OCI-LY3 (cell line): ENCODE results near the gene TMEM132D.

Experiments
- EZH2phosphoT487 ChIP-seq: fragments of 200-600 bp; shearing (Covaris generic); IDR thresholded peaks from 2 replicates; pipeline ENCODE4 v1.6.1; 2018; ENCODE audit warnings: antibody characterized with exemption, mixed run types, low read depth
- TF ChIP-seq, protein P1 (sequence below): fragments of 200-600, 300-600 bp; sonication (generic); IDR thresholded peaks from 2 replicates; pipeline ENCODE4 v1.5.1; 2014; ENCODE audit warnings: antibody characterized with exemption, low read length, low read depth

DNA sequence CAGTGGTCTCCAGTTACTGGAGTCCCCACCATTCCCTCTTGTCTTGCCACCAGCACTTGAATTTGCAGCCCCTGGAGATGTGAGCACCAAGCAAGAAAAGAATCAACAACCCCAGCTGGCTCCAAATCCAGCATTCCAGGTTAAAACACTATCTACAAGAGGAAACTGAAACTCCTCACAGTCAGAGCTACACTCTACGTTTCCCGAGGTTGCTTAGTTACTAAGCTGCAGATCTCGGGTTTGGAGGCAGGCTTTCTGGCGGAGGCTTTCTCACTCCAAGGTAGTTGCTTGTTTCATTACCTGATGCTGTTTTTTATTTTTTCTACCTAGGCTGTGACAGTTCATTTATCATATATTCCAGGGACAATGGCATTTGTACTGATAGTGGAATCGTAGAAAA is 802.4 kb downstream of the TMEM132D start:
- TF ChIP-seq, protein P1, sequence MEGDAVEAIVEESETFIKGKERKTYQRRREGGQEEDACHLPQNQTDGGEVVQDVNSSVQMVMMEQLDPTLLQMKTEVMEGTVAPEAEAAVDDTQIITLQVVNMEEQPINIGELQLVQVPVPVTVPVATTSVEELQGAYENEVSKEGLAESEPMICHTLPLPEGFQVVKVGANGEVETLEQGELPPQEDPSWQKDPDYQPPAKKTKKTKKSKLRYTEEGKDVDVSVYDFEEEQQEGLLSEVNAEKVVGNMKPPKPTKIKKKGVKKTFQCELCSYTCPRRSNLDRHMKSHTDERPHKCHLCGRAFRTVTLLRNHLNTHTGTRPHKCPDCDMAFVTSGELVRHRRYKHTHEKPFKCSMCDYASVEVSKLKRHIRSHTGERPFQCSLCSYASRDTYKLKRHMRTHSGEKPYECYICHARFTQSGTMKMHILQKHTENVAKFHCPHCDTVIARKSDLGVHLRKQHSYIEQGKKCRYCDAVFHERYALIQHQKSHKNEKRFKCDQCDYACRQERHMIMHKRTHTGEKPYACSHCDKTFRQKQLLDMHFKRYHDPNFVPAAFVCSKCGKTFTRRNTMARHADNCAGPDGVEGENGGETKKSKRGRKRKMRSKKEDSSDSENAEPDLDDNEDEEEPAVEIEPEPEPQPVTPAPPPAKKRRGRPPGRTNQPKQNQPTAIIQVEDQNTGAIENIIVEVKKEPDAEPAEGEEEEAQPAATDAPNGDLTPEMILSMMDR, result no peak
- no peak for TF ChIP-seq EZH2phosphoT487
